NCI-H524 treated with DMSO at 0.1 percent for 48 hours (cell line): ENCODE data around the gene CLEC16A.
A peak's percentile ranks its signal among the peaks of the same experiment; 100 is the strongest.

Source experiments
- DNase-seq: peaks from one replicate; lab custom pipeline; 2025; lab: John Stamatoyannopoulos, UW

CLEC16A gene

DNA sequence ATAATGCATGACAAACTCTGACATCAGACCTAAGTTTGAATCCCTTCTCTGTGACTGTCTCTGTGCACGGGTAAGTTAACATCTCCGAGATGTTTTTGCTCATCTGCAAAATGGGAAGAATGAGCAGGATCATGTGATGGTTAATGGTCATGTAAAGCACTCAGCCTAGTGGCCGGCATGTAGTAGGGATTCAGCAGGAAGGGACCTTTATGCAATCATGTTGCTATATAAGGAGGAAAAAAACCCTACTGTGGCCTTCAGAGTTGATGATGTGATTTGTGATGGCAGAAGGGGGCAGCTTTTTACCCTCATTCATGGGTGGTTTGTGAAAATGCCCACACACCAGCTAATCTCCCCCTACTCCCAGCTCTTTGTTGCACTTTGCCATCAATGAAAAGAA lies 24.1 kb downstream of the CLEC16A start:
- no peak for DNase-seq

DNA sequence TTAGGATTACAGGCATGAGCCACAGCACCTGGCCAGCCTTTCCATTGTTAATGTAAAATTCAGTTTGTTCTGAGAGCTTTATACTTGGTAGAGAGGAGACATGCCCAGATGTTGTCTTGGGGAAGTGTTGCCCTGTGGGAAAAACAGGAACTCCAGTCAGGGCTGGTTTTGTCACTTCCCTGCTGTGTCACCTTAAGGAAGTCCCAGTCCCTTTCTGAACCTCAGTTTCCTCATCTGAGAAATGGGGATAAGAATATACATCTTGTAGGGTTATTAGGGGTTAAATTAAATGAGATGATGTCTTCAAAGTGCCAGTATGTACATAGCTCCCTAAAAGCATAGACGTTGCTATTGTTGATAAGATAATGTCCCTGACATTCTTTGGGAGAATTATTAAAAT lies 25.3 kb downstream of the CLEC16A start:
- DNase-seq: no peak

DNA sequence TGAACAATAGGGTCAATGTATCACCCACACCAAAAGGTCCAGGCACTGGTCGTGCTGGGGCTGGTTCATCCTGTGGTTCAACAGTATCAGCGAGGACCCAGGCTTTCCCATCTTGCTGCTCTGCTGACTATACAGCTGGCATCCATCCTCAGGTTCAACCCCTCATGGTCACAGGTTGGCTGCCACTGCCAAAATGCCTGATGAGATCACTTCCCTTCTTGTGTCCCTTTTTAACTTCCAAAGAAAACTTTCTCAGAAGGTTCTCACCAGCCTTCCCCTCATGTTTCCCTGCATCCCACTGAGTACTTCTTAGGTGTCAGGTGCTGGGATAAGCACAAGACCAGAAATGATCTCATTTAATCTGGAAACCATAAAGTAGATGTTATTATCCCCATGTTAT lies 25.7 kb downstream of the CLEC16A start:
- no peak for DNase-seq

DNA sequence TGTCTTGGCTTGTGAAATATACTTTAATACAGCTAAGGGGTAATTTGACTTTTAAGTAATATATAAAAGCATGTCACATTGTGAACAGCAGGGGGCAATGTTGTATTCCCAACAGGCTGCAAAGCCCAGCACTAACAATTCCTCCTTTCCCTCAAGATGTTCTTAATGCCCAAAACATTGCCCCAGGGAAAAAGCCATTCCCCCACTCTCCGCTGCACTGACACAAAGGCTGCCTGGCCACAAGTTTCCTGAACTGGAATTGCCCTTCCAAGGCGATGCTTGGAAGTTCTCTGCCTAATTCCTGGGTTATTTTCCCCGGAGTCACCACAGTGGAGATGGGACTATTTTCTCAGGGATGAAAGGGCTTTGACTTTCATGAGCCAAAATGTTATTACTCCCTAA lies 27.2 kb downstream of the CLEC16A start:
- DNase-seq: peak; percentile 46

DNA sequence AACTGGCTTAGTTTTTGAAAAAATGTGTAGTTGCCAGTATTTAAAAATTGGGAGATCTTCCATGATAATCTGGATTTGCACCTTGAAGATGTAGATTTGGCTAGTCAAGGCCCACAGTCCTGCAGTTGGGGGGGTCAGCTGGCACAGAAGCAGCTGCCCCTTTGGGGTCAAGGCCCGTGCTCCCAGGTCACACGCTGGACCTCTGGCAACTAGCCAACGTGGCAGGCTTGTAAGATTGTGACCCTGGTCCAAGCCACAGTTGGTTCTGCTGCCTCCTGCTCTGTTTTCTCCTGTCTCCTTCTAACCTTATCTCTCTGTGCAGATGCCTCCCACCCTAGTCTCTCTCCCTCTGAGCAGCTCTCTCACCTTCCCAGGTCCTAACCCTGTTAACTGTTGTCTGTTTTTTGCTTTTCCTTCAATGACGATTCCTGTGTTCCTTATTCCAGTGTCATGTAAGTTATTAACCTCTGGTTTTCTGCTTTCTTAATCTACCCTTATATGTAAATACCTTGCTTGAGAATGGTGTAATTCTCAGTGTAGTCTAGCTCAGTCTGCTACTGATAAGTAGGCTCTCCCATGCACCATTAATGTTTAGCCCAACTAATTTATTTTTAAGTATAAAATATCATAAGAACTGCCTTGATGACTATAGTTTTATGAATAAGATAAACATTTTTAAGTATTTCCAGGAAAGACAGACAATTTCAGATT lies 27.9 kb downstream of the CLEC16A start:
- no peak for DNase-seq

DNA sequence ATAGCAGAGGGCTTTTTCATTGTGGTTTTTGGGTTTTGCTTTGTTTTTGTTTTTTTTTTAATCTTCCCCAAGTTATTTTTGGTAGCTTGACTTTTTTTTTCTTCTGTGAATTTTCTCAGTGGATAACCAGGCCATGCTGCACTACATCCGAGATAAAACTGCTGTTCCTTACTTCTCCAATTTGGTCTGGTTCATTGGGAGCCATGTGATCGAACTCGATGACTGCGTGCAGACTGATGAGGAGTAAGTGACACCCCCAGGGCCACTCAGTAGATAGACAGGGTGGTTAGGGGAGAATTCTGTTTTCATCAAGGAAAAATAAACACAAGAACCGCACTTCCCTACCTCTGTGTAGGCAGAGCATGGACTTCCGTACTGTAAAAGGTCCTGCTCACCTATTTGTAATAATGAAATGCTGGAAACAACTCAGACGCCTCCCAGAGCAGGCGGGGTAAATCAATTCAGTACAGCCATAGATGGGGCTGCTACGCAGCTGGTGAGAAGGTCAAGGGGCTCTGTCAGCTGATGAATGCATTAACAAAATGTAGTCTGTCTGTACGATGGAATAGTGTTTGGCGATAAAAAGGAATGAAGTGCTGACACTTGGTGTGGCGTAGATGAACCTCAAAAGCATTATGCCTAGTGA lies 28.6 kb downstream of the CLEC16A start:
- no peak for DNase-seq

DNA sequence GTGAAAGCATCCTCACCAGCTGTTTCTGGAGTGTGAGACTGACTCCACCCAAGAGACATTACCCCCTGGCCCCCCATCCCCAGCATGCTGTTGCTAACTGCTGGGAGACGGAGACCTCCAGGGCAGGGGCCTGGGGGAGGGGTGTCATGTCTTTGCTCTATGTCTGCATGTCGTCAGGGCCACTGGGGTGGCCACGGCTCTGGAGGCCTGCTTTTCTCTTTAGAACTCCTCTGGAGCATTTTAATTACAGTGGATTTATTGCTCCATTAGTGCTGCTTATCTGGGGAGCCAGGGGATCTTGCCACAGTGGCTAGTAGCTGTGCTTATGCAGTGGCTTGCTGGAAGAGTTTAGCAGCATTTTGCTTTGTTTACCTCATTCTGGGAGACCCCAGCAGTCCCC lies 32.3 kb downstream of the CLEC16A start:
- no peak for DNase-seq

DNA sequence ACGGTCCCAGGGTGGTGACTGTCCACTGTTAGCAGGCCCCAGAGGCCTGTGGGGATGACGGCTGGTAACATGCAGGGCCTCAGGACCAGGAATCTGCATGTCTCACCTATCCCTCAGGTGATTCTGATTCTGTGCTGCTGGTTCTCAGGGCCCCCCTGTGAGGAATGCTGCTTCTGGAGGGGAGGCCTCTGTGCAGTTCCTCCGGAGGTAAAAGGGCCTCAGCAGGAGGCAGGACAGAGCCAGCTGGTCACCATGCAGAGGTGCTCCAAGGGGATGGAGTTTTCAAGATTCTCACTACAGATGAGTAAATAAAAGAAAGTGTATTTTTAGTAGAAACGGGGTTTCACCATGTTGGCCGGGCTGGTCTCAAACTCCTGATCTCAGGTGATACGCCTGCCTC lies 33.8 kb downstream of the CLEC16A start:
- no peak for DNase-seq

DNA sequence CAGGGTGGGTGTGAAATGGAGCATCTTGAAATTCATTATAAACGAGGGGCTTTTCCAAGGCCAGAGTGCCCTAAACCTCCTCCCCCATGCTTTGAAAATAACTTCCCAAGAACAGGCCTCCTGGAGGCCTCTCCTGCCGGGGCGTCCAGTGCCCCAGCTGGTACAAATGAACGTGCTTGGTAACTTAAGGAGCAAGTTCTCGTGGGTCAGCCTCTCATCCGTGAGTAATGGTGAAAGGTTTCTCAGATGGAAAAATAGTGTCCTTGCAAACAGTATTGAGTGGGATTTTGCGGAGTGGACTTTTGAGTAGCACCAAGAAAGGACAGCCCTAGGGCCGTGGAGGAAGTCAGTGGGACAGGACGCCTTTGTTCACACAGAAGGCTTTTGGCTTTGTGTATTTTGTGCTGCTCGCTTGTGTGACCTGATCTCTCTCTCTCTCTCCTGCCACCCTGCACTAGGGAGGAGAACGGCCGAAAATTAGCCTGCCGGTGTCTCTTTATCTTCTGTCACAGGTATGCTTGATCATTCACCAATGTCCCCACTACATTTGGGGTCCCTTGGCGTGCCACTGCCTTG lies 34.6 kb downstream of the CLEC16A start:
- no peak for DNase-seq

DNA sequence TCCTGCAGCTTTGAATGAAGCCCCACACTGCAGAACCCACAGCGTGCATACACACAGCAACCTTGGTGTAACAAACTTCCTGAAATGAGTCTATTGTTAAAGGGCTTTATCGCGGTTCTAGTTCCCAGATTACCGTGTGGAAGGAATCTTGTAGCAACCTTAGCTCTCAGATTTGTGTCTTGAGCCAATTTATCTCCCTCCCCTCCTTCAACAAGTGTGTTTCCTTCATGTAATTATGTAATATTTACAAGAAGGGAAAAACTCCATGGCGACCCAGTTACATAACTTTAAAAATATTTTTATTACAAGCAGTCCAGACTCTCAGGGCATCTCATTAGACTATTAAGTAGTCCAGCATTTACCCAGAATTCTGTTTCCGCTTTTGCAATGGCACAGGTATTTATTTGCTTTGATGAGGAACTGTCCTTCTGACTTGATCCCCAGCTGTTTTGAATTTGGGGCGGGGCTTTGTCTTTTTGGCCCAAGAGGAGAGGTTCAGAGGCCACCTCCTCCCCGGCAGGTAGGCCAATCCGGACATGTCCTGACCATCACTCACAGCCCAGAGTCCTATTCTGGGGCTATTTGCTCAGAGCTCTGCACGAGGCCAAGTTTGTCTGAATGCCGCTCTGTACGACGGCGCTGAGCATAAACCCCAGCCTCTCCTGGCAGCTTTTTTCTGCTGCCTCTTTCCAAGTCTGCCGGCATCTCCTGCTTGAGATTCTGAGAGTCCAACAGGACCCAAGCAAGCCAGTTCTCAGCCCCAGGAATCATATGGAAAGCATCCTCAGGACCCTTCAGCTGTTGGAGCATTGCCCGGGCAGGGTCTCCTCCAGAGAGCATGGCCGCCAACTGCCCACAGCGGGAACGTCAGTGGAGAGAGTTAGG lies 35.6 kb downstream of the CLEC16A start:
- no peak for DNase-seq

DNA sequence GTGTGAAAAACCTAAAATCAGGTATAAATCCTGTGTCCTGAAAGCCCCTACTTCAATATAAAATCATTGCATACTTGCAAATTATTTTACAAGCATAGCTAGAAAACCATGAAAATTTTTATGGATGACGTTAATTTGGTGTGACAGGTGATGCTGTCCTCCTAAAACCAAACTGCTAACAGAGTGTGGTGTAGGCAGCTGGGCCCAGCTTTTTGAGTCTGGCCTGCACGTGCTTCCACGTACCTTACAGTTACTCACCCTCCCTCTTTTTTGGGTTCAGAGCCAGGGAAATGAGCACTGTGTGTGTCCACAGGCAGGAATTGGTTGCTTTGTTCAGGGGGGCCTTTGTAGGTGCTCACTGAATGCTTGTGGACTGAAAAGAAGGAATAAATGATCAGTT lies 36.4 kb downstream of the CLEC16A start:
- DNase-seq: no peak

DNA sequence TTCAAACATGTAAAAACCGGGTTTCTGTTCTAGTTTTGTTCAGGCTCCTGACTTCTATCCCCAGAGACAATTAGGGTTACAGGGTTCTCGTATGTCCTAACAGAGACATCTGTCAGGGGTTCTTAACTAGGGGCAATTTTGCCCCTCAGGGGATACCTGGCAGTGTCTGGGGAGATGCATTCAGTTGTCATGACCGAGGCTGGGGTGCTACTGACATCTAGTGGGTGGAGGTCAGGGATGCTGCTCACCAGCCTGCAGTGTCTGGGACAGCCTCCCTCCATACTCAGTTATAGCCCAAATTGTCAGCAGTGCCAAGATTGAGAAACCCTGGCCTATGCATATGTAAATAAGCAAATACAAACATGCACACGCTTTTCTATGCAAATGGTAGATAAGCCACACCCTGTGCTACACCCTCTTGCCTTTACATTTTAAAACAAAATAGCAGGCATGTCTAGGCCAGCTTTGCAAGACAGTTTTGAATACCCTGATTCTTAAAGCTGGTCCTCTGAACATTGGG lies 37.4 kb downstream of the CLEC16A start:
- DNase-seq: peak; percentile 58

DNA sequence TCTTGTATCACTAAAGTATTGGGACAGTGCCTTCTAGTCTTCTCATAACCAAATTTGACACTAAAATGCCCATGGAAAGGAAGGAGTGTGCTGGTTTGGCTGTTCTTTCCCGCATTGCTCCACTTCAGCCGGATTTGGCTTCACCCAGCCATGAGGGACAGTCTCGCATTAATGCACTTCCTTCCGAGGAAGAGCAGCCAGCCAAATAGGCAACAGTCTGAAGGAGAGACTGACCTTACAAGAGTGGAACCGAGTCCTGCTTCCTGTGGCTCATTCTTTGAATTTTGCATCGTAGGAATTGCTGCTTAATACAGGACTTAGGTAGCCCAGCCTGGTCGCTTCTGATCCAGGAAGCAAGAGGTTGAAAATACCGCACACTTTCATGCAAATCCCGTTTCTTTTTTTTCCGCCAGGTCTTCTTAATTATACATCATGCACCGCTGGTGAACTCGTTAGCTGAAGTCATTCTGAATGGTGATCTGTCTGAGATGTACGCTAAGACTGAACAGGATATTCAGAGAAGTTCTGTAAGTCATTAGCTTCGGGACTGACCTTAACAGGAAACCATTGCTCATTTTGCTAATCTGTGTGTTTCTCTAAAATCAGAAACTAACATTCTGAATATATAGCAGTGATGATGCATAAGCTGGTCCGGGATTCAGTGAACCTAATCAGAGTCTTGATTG lies 38.2 kb downstream of the CLEC16A start:
- no peak for DNase-seq

DNA sequence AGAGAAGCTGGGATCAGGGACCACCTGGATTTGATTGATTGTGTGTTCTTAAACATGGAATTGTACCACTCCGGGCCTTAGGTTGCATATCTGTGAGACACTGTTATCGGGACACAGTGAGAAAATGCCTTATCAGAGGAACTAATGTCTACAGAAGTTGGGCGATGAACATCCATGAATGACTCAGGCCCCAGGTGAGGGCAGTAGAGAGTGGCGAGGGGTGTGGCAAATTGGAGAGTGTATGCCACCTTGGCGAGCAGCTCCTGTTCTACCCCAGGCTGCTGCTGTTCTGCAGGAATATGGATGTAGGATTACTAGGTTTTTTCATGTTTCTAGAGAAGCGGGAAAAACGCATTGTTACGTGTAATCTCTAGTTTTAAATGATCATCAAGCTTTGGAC lies 38.8 kb downstream of the CLEC16A start:
- no peak for DNase-seq

DNA sequence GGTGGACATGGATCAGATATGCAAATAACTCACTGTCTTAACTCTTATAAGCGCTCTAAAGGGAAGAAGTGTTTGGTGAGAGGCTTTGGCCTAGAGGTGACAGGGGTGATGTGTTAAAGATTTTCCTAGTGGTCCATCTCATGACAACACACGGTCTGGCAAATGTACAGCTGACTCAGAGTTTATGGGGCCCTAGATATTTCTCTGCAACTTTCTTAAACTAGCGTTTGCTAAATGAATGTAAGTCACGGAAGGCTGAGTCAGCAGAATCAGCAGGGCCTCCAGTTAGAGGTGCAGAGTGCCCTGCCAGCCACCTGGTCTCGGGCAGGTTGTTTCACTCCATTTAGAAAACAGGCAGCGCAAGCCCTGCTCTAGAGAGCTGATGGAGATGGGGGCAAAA lies 40.1 kb downstream of the CLEC16A start:
- no peak for DNase-seq

DNA sequence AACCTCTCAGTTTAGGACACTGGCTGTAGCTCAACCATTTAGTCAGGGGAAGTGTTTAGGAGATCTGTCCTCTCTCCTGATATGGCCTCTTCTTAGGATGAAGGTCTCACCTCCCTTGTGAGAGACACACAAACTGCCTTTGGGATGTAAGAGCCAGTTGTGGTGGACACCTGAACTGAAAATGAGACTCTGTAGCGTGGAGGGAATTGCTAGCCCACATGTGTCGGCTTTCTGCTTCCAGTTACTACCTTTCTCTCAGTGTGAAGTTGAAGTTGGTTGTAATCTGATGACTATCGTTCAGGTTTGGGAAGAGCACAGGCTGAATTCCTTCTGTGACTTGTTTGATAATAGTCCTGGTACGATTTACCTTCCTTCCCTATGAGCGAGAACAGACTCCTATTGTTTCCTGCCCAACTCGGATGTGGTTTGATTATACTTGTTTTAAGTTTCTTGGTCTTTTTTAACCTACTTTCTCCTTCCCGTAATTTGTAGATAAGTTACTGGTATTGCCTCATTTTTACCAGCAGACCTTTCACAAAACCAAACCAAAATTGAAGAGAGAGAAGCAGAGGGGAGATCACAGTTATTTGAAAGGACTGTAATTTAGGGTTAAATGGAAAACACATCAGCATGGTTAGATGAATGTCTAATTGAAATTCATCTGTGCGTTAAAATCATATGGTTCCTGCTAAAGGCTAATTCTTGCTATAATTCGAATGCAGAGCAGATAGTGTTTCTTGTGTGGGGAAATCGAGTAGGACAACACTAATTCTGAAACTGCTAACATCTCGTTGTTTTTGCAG lies 43.2 kb downstream of the CLEC16A start:
- no peak for DNase-seq

DNA sequence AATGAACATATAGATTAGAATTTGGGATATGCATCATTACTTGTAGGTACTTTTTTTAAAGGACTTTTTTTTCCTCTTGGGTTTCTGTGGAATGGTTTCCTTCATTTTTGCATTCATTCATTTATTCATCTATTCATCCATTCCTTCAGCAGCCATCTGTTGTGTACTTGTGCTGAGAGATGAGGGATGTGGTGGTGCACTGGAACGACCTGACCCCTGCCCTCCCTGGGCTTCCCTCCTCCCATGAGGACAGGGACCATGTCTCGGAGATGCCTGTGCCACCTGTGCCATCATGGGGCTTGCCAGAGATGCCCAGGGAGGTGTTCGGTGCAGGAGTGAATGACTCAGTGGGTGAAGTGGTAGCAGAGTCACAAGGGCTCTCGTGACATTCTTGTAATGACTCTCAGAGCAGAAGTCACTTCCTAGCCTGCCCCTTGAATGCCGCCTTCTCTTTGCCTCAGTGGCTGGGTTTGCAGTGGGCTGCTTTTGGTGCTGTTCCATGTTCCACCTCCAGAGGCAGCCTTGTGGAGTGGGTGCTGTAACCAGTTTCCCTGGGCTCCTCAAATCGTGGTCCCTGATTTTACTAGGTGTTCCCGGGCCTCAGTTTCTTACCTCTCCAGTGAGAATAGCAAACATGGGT lies 43.9 kb downstream of the CLEC16A start:
- DNase-seq: no peak

DNA sequence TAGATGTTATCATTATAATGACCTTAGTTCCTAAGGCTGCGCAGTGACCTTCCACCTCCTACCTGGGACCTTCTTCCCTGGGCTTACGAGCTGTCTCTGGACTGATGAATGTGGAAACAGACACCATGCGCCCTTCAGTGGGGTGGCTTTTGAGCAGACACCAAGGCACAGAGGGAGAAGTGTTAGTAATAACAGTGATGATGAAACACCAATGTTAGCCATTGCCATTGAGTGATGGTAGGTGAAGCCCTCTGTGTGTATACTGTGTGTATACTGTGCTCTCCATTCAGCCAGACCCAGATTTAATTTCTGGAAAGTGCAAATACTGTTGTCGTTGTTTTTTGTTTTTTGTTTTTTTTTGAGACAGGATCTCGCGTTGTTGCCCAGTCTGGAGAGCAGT lies 44.5 kb downstream of the CLEC16A start:
- no peak for DNase-seq

DNA sequence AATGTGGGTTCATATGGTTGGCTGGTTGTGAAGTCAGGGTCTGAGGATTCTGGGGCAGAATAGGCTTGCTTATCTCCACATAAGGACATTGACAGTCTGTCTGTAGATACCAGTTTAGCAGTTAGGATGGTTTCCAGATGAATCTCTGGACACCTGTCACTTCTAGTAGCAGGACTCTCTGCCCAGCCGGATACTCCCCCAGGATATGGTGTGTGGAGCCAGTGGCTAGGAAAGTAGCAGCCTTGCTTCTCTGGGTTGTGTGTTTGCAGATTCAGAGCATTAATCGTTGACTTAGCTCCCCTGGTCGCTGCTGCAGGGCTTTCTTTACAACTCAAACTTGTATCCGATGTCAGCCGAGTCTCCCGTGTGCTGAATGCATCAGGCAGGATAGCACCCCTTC lies 45.2 kb downstream of the CLEC16A start:
- no peak for DNase-seq

DNA sequence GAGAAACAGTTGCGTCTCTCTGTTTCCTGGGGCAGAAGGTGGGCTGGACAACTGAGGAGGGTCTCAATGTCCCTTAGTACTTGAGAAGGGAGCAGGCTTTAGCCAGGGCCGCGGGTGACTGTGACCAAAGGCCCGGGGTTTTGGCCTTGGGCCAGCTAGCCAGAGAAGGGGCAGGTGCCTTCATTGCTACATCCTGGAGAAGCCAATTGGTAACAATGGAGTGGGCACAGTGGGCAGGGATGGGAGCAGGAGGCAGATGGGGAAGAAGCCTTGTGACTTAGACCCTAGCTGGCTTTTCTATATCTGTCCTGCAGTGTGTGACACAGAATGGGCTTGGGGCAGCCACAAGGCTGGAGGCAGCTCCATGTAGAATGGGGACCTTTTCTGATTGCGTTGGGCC lies 46.0 kb downstream of the CLEC16A start:
- no peak for DNase-seq

DNA sequence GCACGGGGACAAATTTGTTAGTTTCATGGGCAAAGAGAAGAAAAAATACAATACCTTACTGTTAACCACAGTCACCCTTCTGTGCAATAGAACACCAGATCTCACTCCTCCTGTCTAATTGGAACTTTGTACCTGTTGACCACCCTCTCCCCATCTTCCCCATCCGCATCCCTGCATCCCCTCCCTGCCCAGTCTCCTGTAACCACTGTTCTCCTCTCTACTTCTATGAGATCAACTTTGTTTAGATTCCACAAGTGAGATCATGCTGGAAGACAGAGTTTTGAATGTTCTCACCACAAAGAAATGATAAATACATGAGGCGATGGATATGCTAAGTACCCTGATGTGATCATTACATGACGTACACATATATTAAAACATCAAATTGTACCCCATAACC lies 47.7 kb downstream of the CLEC16A start:
- DNase-seq: no peak
